Measurements from ENCODE around the gene OGFOD3. TPM values are rescaled to one million over a fixed set of nuclear protein-coding genes. Genes with fewer than 3 reads are reported as not detected.
"Not testable (repeated sequence)": the region's sequence is repeated elsewhere in the genome, so short reads cannot be mapped to it uniquely, and the experiment has no call there.

The OGFOD3 gene
- total RNA-seq, 1 experiment from 2014 or later = 25.0 TPM

DNA sequence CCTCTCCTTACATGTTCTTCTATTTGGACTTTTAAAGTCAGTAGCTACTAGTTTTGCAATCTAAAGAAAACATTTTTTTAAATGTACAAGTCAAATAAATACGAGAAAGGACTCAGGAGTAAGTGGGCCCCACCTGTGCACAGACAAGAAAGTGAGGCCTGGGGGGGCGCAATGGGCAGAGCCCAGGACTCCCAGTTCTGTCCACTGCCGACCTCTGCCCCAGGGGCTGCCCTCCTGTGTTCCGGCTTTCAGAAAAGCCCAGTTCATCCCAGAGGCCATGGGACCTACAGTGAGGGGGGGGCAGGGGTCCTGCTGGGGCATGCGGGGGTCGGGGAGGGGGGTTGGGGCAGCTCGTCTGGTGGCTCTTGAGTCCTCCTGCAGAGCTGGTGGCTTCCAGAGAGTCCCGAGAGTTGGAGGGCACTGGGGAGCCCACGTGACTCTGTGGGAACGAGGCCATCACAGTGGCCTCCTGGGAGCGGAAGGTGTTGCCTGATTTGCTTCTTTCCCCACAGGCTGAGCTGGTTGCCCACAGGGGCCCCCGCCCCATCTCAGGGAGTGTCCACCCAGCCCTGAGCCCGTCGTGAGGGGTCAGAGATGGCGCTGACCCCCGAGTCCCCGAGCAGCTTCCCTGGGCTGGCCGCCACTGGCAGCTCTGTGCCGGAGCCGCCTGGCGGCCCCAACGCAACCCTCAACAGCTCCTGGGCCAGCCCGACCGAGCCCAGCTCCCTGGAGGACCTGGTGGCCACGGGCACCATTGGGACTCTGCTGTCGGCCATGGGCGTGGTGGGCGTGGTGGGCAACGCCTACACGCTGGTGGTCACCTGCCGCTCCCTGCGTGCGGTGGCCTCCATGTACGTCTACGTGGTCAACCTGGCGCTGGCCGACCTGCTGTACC lies 44.4 kb downstream of the OGFOD3 start:
- Histone ChIP-seq H3K4me1 (ENCODE audit: insufficient read depth, low read length, poor library complexity, severe bottlenecking) (peaks cover 10% of the 10 kb centered on the region), H3K9me3 (ENCODE audit: low read depth, low read length, poor library complexity, severe bottlenecking) (no peaks in the 10 kb centered on the region), H3K27ac (ENCODE audit: low read depth, low read length, poor library complexity, severe bottlenecking) (peak overlapping the region; percentile 37), H3K27me3 (replicated peaks; ENCODE audit: insufficient read depth, low read depth, low read length, poor library complexity) (peaks cover 4% of the 10 kb centered on the region), H3K4me3 (ENCODE audit: low read depth, low read length, poor library complexity, severe bottlenecking) (no peak overlapping the region), H3K36me3 (ENCODE audit: insufficient read depth, low read length, poor library complexity, severe bottlenecking) (no peaks in the 10 kb centered on the region)
- intact Hi-C loops (cut with micrococcal nuclease; ENCODE audit: unreplicated experiment) = no loop called here
- POLR2A ChIA-PET (ENCODE audit: low non-redundant PET) = no interaction called here
- CTCF ChIA-PET = no interaction called here
- no TSS peak for BruUV-seq (replicated peaks)
- DNase-seq (ENCODE audit: low spot score) = no peak
- TF ChIP-seq EZH2 (IDR thresholded peaks at IDR 0.05; ENCODE audit: borderline replicate concordance, low read depth, low read length, poor library complexity, severe bottlenecking) = no peak
- TF ChIP-seq, protein P1, sequence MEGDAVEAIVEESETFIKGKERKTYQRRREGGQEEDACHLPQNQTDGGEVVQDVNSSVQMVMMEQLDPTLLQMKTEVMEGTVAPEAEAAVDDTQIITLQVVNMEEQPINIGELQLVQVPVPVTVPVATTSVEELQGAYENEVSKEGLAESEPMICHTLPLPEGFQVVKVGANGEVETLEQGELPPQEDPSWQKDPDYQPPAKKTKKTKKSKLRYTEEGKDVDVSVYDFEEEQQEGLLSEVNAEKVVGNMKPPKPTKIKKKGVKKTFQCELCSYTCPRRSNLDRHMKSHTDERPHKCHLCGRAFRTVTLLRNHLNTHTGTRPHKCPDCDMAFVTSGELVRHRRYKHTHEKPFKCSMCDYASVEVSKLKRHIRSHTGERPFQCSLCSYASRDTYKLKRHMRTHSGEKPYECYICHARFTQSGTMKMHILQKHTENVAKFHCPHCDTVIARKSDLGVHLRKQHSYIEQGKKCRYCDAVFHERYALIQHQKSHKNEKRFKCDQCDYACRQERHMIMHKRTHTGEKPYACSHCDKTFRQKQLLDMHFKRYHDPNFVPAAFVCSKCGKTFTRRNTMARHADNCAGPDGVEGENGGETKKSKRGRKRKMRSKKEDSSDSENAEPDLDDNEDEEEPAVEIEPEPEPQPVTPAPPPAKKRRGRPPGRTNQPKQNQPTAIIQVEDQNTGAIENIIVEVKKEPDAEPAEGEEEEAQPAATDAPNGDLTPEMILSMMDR (conservative IDR thresholded peaks at IDR 0.05; ENCODE audit: low read depth, low read length) = no peak

DNA sequence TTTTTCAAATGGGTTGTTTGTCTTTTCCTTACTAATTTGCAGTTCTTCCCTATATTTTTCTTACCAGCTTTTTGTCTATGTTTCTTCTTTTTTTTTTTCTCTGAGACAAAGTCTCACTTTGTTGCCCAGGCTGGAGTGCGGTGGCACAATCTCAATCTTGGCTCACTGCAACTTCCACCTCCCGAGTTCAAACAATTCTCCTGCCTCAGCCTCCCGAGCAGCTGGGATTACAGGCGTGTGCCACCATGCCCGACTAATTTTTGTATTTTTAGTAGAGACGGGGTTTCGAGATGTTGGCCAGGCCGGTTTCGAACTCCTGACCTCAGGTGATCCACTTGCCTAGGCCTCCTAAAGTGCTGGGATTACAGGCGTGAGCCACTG lies 45.3 kb downstream of the OGFOD3 start:
- H3K4me1 ChIP-seq (ENCODE audit: insufficient read depth, low read length, poor library complexity, severe bottlenecking); H3K4me3 ChIP-seq (ENCODE audit: low read depth, low read length, poor library complexity, severe bottlenecking); CTCF ChIA-PET; BruUV-seq (replicated peaks); POLR2A ChIA-PET (ENCODE audit: low non-redundant PET); H3K9me3 ChIP-seq (ENCODE audit: low read depth, low read length, poor library complexity, severe bottlenecking); H3K36me3 ChIP-seq (ENCODE audit: insufficient read depth, low read length, poor library complexity, severe bottlenecking); intact Hi-C loops (cut with micrococcal nuclease; ENCODE audit: unreplicated experiment); DNase-seq (ENCODE audit: low spot score); H3K27me3 ChIP-seq (replicated peaks; ENCODE audit: insufficient read depth, low read depth, low read length, poor library complexity): not testable (repeated sequence)
- H3K27ac ChIP-seq (ENCODE audit: low read depth, low read length, poor library complexity, severe bottlenecking) = peak overlapping the region; percentile 37

GRCh38 chr17:82372249-82373071 lies 45.9 kb downstream of the OGFOD3 start:
- no TSS peak for BruUV-seq (replicated peaks)
- ChIA-PET CTCF (no interaction called here), POLR2A (ENCODE audit: low non-redundant PET) (no interaction called here)
- peaks cover 12% of the 10 kb centered on the region for H3K4me1 ChIP-seq (ENCODE audit: insufficient read depth, low read length, poor library complexity, severe bottlenecking)
- intact Hi-C loops (cut with micrococcal nuclease; ENCODE audit: unreplicated experiment) = no loop called here
- peak; percentile 62 for DNase-seq (ENCODE audit: low spot score)
- H3K9me3 ChIP-seq (ENCODE audit: low read depth, low read length, poor library complexity, severe bottlenecking) = no peaks in the 10 kb centered on the region
- TF ChIP-seq, protein P1 (conservative IDR thresholded peaks at IDR 0.05; ENCODE audit: low read depth, low read length) = no peak
- TF ChIP-seq EZH2 (IDR thresholded peaks at IDR 0.05; ENCODE audit: borderline replicate concordance, low read depth, low read length, poor library complexity, severe bottlenecking) = no peak
- peaks cover 4% of the 10 kb centered on the region for H3K27me3 ChIP-seq (replicated peaks; ENCODE audit: insufficient read depth, low read depth, low read length, poor library complexity)
- peak overlapping the region; percentile 37 for H3K27ac ChIP-seq (ENCODE audit: low read depth, low read length, poor library complexity, severe bottlenecking)
- peak overlapping the region; percentile 44 for H3K4me3 ChIP-seq (ENCODE audit: low read depth, low read length, poor library complexity, severe bottlenecking)
- H3K36me3 ChIP-seq (ENCODE audit: insufficient read depth, low read length, poor library complexity, severe bottlenecking) = no peaks in the 10 kb centered on the region

All from A673 (cell line).